Calu3 (cell line): Measurements from ENCODE around the gene IVNS1ABP. TPM values are rescaled to one million over a fixed set of nuclear protein-coding genes. Genes with fewer than 3 reads are reported as not detected.
"Not testable (repeated sequence)": the region's sequence is repeated elsewhere in the genome, so short reads cannot be mapped to it uniquely, and the experiment has no call there.

ENCODE experiments used
- BruUV-seq: library from RNA; stranded (reverse); fragments of 400-500 nt; replicated peaks from 2 replicates; lab custom pipeline; 2021; lab: Mats Ljungman, UMichigan
- CTCF ChIA-PET: fragments of 300-600 bp; sonication (Branson Sonifier 250); formaldehyde crosslinking; loops from one replicate; lab custom pipeline; 2022; ENCODE audit warnings: antibody characterized with exemption; lab: Charles Lee
- DNase-seq: peaks from one replicate; pipeline ENCODE4 v3.0.0; 2022
- H3K27ac Mint-ChIP-seq: one replicate; pipeline ENCODE4 v1.8.0; 2022; ENCODE audit warnings: mixed read lengths; ENCODE audit not compliant: unreplicated experiment
- H3K27me3 Mint-ChIP-seq: one replicate; pipeline ENCODE4 v1.8.0; 2022; ENCODE audit warnings: mixed read lengths; ENCODE audit not compliant: unreplicated experiment
- H3K36me3 Mint-ChIP-seq: one replicate; pipeline ENCODE4 v1.8.0; 2022; ENCODE audit warnings: mild to moderate bottlenecking, moderate library complexity, mixed read lengths; ENCODE audit not compliant: insufficient read depth, unreplicated experiment
- H3K4me1 Mint-ChIP-seq: one replicate; pipeline ENCODE4 v1.8.0; 2022; ENCODE audit warnings: mild to moderate bottlenecking, low read depth, mixed read lengths; ENCODE audit not compliant: unreplicated experiment
- H3K4me3 Mint-ChIP-seq: one replicate; pipeline ENCODE4 v1.8.0; 2022; ENCODE audit warnings: mild to moderate bottlenecking, low read depth, moderate library complexity, mixed read lengths; ENCODE audit not compliant: unreplicated experiment
- H3K9me3 Mint-ChIP-seq: one replicate; pipeline ENCODE4 v1.8.0; 2022; ENCODE audit warnings: low read depth, mixed read lengths; ENCODE audit not compliant: unreplicated experiment
- CTCF ChIP-seq: fragments of 200-600 bp; IDR thresholded peaks from one replicate; pipeline ENCODE4 v1.8.0; 2022; ENCODE audit warnings: antibody characterized with exemption; ENCODE audit not compliant: unreplicated experiment
- intact Hi-C: fragments of 100-400 bp; cut with micrococcal nuclease; formaldehyde crosslinking; loops from one replicate; pipeline ENCODE4 v1.10.0; 2022; ENCODE audit not compliant: unreplicated experiment
- total RNA-seq: library from RNA; stranded (reverse); gene quantifications from 2 replicates; pipeline ENCODE4 v1.2.3, GENCODE V29; 2022

The IVNS1ABP gene
- total RNA-seq, 1 experiment from 2014 or later: 135 TPM

- intact Hi-C loops: no loop called here
- CTCF ChIA-PET: no interaction called here
- Mint-ChIP-seq H3K27ac (no peak overlapping the region), H3K4me1 (peaks cover 14% of the 10 kb centered on the region), H3K4me3 (no peak overlapping the region), H3K36me3 (peaks cover 7% of the 10 kb centered on the region), H3K9me3 (peaks cover 2% of the 10 kb centered on the region), H3K27me3 (no peaks in the 10 kb centered on the region)
- TF ChIP-seq CTCF: no peak
- BruUV-seq: no TSS peak
- DNase-seq: no peak
These were observed 5.6 kb upstream of the IVNS1ABP start for GRCh38 chr1:185322636-185323035.

- H3K4me3 Mint-ChIP-seq: not testable (repeated sequence)
These were observed 4.7 kb upstream of the IVNS1ABP start for GRCh38 chr1:185321653-185322221.

GRCh38 chr1:185321104-185321503, 4.1 kb upstream of the IVNS1ABP start:
- H3K27ac Mint-ChIP-seq, H3K27me3 Mint-ChIP-seq, H3K4me3 Mint-ChIP-seq, intact Hi-C loops, BruUV-seq, DNase-seq, CTCF ChIA-PET, H3K9me3 Mint-ChIP-seq: not testable (repeated sequence)
- peaks cover 15% of the 10 kb centered on the region for H3K4me1 Mint-ChIP-seq
- H3K36me3 Mint-ChIP-seq: peaks cover 23% of the 10 kb centered on the region

More at GRCh38 chr1:185321653-185322221, 4.7 kb upstream of the IVNS1ABP start:
- Mint-ChIP-seq H3K4me1 (peaks cover 15% of the 10 kb centered on the region), H3K36me3 (peaks cover 16% of the 10 kb centered on the region)
- BruUV-seq, DNase-seq, H3K9me3 Mint-ChIP-seq, intact Hi-C loops, H3K27ac Mint-ChIP-seq, CTCF ChIA-PET, H3K27me3 Mint-ChIP-seq: not testable (repeated sequence)

- H3K27me3 Mint-ChIP-seq: no peaks in the 10 kb centered on the region
- no peak for TF ChIP-seq CTCF
- peaks cover 38% of the 10 kb centered on the region for H3K36me3 Mint-ChIP-seq
- intact Hi-C loops: loop anchor here (5.0 to 10.0 kb wide), 2 partner anchors 248 to 896 kb away; no protein-coding TSS in a partner anchor
- DNase-seq: no peak
- H3K4me3 Mint-ChIP-seq: peak overlapping the region; percentile 99
- no peak overlapping the region for H3K27ac Mint-ChIP-seq
- peaks cover 2% of the 10 kb centered on the region for H3K9me3 Mint-ChIP-seq
- H3K4me1 Mint-ChIP-seq: peaks cover 24% of the 10 kb centered on the region
- BruUV-seq: no TSS peak
- CTCF ChIA-PET: interaction anchor here (0.6 to 4.7 kb wide), 3 partner anchors 151 to 276 kb away, joined by 7 to 51 read pairs (median 12); no protein-coding TSS in a partner anchor
These were observed 2.1 kb upstream of the IVNS1ABP start for GRCh38 chr1:185319139-185319475.

GRCh38 chr1:185318431-185319138, 1.5 kb upstream of the IVNS1ABP start:
- Mint-ChIP-seq H3K4me3 (peak overlapping the region; percentile 99), H3K9me3 (peaks cover 2% of the 10 kb centered on the region), H3K27ac (peak overlapping the region; percentile 92), H3K36me3 (peaks cover 43% of the 10 kb centered on the region), H3K4me1 (peaks cover 29% of the 10 kb centered on the region), H3K27me3 (no peaks in the 10 kb centered on the region)
- no TSS peak for BruUV-seq
- no peak for DNase-seq
- no peak for TF ChIP-seq CTCF
- intact Hi-C loops: loop anchor here (5.0 to 10.0 kb wide), 2 partner anchors 249 to 896 kb away; no protein-coding TSS in a partner anchor
- CTCF ChIA-PET: interaction anchor here (0.6 to 4.7 kb wide), 7 partner anchors 48 to 362 kb away, joined by 5 to 51 read pairs (median 12); no protein-coding TSS in a partner anchor
